Measurements from ENCODE around the gene NFIB.

The NFIB gene

DNA sequence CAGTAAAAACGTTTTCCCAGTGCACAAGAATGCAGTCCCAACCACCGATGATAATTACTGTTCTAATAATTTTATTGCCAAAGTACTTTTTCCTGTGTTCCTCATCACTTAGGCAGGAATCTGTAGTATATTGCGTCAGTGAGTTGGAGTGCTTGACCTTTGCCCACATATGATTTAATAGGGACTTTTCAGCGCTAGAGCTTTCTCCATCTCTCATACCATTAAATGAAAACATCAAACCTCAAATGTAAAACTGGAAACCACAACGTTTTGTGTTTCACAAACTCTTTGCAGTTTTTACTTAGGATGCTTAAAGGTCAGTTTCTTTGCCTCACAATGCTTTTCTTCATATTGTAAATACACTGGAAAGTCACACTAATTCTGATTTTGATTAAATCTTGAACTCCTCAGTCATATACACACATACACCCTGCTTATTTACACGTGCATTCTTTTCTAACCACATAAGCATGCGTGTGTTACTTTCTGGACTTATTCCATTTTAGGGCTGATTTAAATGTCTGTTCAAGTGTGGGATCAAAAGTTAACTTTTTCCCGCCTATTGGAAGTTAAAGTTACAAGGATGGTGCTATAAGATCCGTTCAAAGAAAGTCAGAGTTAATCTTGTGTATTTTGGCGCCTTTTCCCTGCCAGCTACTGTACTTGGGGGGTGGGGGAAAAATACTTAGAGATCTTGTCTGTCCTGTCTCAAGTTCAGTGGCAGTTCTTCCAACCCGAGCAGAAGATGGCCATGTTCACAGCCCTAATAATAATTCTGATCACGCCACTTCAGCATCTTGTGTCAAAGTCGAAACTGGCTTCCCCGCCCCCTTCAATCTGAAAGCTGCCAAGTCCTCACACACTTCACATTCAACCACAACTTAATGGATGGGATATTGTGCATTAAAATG lies 6.6 kb upstream of the NFIB start:
- peak overlapping the region; percentile 45 for H3K4me3 ChIP-seq (ENCODE audit: low read length)
- no peak for TF ChIP-seq ZNF274 (IDR thresholded peaks at IDR 0.05; ENCODE audit: low read depth, low read length)

- H3K4me3 ChIP-seq (ENCODE audit: low read length), result no peak overlapping the region
- no peak for TF ChIP-seq ZNF274 (IDR thresholded peaks at IDR 0.05; ENCODE audit: low read depth, low read length)
These were observed 5.1 kb upstream of the NFIB start for GRCh38 chr9:14318934-14319580.

GRCh38 chr9:14318361-14318760 lies 4.4 kb upstream of the NFIB start:
- H3K4me3 ChIP-seq (ENCODE audit: low read length), result no peak overlapping the region
- TF ChIP-seq ZNF274 (IDR thresholded peaks at IDR 0.05; ENCODE audit: low read depth, low read length), result no peak

DNA sequence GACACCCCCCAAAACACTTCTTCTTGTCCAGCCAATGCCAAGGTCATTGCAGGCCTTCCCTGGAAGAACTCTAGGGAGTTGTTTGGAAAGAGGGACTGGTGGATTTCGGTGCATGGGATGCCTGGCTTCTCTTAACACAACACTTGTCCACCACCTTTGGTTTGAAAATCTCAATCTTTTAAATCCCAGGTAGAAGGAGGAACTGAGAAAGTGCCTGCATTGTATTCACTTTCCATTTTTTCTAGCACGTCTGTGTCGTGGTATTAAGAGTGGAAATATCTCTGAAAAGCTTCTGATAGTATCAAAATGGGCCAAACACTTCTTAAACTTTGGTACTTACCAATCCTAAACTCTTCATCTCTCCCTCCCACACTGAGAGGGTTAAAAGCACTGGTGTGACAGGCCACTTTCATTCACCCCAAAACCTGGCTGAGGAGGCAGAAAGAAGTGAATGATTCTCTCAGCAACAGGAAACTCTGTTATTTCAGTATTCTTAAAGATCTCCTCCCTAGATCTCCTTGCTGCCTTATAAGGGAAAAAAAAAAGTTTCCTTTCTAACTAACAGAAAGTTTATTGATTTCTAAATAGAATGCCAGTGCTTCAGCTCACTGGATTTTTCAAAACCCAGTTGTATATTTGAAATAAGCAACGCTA lies 3.9 kb upstream of the NFIB start:
- H3K4me3 ChIP-seq (ENCODE audit: low read length), result no peak overlapping the region
- no peak for TF ChIP-seq ZNF274 (IDR thresholded peaks at IDR 0.05; ENCODE audit: low read depth, low read length)

GRCh38 chr9:14316602-14317300 lies 2.8 kb upstream of the NFIB start:
- no peak for TF ChIP-seq ZNF274 (IDR thresholded peaks at IDR 0.05; ENCODE audit: low read depth, low read length)
- no peak overlapping the region for H3K4me3 ChIP-seq (ENCODE audit: low read length)

GRCh38 chr9:14315875-14316601 lies 2.1 kb upstream of the NFIB start:
- H3K4me3 ChIP-seq (ENCODE audit: low read length), result peak overlapping the region; percentile 56; the same call in 1 of the 2 replicates
- no peak for TF ChIP-seq ZNF274 (IDR thresholded peaks at IDR 0.05; ENCODE audit: low read depth, low read length)

DNA sequence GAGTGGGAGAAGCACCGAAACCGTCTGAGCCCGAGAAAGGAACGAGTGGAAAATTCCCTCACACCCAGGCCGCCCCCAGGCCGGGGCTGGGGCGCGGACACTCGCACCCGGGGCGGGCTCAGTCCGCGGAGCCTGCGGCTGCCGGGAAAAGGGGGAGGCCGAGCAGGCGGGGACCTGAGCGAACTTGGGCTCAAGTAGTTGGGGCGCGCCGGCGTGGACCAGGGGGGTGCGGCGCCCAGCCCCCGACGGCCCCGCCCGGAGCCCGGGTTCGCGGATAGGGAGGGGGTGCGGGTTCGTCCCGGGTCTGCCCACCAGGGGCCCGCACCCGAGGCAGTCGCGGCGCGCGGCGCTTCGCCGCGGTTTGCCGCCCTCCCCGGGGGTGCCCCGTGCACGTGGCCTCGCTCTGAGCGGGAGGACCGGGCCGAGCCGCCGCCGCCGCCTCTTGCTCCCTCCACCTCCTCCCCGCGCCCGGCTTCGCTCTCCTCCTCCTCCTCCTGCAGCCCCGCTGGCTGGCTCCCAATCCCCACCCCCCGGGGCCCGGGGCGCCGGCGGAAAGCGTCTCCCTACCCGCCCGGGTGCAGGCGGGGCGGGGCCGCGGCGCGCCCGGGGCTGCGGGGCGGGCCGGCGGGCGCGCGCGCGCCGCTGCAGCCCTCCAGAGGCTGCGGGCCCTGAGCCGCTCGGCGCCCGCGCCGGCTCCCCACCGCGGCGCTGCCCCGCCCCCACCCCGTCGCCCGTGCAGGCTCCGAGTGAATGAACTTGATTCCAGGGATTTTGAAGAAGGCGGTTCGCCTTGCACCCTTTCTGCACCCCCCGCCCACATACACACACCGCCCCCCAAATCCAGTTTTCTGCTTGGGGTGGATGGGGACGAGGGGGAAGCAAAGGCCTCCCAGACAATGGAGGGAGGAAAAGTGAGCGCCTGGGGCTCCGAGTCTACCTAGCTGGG lies 1.3 kb upstream of the NFIB start:
- TF ChIP-seq ZNF274 (IDR thresholded peaks at IDR 0.05; ENCODE audit: low read depth, low read length), result no peak
- peak overlapping the region; percentile 73 for H3K4me3 ChIP-seq (ENCODE audit: low read length)

- H3K4me3 ChIP-seq (ENCODE audit: low read length), result peak overlapping the region; percentile 73
- TF ChIP-seq ZNF274 (IDR thresholded peaks at IDR 0.05; ENCODE audit: low read depth, low read length), result no peak
These were observed 535 bp upstream of the NFIB start for GRCh38 chr9:14314424-14314928.

DNA sequence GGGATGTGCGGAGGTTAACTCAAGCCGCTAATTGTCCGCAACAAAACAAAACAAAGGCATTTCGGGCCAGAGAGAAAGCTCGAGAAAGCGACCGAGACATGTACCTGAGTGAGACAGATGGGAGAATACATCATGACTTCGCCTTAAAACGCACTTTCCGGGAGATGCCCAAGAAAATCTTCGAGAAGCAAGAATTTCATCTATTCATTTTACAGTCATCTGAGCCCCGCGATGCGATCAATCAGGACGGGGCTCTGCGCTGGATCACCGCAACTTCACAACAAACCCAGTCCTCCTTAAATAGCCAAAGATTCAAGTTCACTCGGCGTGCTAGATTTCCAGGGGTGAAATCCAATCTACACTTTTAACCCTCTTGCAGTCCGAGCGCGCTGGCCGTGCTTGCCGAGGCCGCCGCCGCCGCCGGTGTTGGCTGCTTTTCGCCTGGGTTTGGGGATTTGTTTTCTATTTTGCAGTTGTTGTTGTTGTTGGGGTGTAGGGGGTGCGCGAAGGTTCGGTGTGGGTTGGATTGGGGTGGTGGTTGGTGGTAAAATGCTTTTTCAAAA lies 482 bp downstream of the NFIB start:
- no peak for TF ChIP-seq ZNF274 (IDR thresholded peaks at IDR 0.05; ENCODE audit: low read depth, low read length)
- H3K4me3 ChIP-seq (ENCODE audit: low read length), result peak overlapping the region; percentile 49

DNA sequence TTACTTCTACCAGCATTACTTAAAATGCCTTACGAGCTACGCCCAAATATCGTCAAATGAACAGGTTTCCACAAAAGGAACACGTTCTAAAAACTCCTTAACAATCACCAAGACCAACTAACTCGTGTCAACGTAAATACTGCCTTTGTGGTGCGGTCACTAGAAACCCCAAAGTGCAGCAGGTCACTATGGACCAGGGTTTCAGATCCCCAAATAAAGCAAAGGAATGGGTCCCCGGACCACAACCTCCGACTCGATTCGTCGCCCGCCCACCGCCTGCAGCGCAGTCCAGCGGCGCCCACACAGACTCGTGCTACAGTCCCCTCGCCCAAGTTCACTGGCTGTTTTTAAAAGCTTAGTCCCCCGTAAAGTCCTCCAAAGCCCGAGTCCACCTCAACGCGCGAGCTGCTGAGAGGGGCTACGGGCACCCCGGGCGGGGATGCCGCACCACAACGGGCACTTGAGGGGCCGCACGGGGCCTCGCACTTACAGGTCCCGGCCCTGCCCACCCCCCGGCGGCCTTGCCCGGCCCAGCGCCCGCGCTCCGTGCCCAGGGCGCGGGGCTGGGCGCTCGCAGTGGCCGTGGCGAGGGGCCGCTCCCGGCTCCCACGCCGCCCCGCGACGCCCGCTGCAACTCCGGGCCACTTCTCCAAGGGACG lies 1.1 kb downstream of the NFIB start:
- H3K4me3 ChIP-seq (ENCODE audit: low read length), result peak overlapping the region; percentile 49
- TF ChIP-seq ZNF274 (IDR thresholded peaks at IDR 0.05; ENCODE audit: low read depth, low read length), result no peak

GRCh38 chr9:14311956-14312685 lies 1.8 kb downstream of the NFIB start:
- peak overlapping the region; percentile 49; the same call in 1 of the 2 replicates for H3K4me3 ChIP-seq (ENCODE audit: low read length)
- no peak for TF ChIP-seq ZNF274 (IDR thresholded peaks at IDR 0.05; ENCODE audit: low read depth, low read length)

Measured in GM08714 (cell line).